Right cardiac atrium (tissue), 5 donors: ENCODE data around the gene RAB7A. TPM values are rescaled to one million over a fixed set of nuclear protein-coding genes. Genes with fewer than 3 reads are reported as not detected.
"Not testable (repeated sequence)": the region's sequence is repeated elsewhere in the genome, so short reads cannot be mapped to it uniquely, and the experiment has no call there.

Source experiments
- ATAC-seq, 2 donors: fragments of 200-7000 bp; cut with Tn5 transposase; one replicate each; pipeline versions ENCODE4 v1.8.0 to v1.9.1; 2020; ENCODE audit warnings: moderate library complexity in 2 of 2, mild to moderate bottlenecking in 1 of 2
- DNase-seq, 3 donors: peaks; one replicate each; pipeline ENCODE4 v3.0.0-alpha.2; 2020
- H3K27ac ChIP-seq: one replicate; pipeline ENCODE4 v1.5.1; 2013; ENCODE audit warnings: mild to moderate bottlenecking, low read length, control low read depth, moderate library complexity
- H3K27me3 ChIP-seq: one replicate; pipeline ENCODE4 v1.6.1; 2013; ENCODE audit not compliant: control insufficient read depth, insufficient read depth
- H3K4me1 ChIP-seq: one replicate; pipeline ENCODE4 v1.6.1; 2013; ENCODE audit warnings: low read length; ENCODE audit not compliant: control insufficient read depth, insufficient read depth
- H3K4me3 ChIP-seq: one replicate; pipeline ENCODE4 v1.5.1; 2013; ENCODE audit warnings: low read length, control low read depth
- H3K9me3 ChIP-seq: one replicate; pipeline ENCODE4 v1.6.1; 2013; ENCODE audit warnings: low read length; ENCODE audit not compliant: control insufficient read depth
- WGBS: extraction: QIAGEN DNeasy Blood & Tissue Kit; methylation state at CpG from one replicate; pipeline ENCODE4 v1.1.7; 2013; 5-methylcytosine and 5-hydroxymethylcytosine counted together
- intact Hi-C, 4 donors: fragments of 100-400 bp; cut with DNase I; formaldehyde crosslinking; loops; one replicate each; pipeline versions ENCODE4 v1.11.0 to v1.14.0; 2022 to 2023
- polyA plus RNA-seq: library from polyadenylated mRNA; stranded (reverse); fragments of 200-250 nt; gene quantifications from one replicate; pipeline ENCODE4 v1.2.3, GENCODE V29; 2013
- total RNA-seq, 4 donors: library from RNA; stranded (reverse); fragmentation: NEBNext Ultra II Directional; extraction: Animal tissue kit (Norgen Biotek cat#: 25700); gene quantifications; one replicate each; pipeline ENCODE4 v1.2.1, GENCODE V29; 2021
- donor health status: healthy with polysubstance abuse.
- donor health status: DM: no; HTN: yes; CAD: no.
- donor health status: DM: no; HTN: no; CAD: no.
- donor health status: DM: no; HTN: yes; CAD: no; lungs with severe emphysema.
- donor health status: DM: yes; HTN: yes; CAD: no.

The RAB7A gene
- total and polyA plus RNA-seq, 5 donors = 192 to 242 (median 234) TPM

DNA sequence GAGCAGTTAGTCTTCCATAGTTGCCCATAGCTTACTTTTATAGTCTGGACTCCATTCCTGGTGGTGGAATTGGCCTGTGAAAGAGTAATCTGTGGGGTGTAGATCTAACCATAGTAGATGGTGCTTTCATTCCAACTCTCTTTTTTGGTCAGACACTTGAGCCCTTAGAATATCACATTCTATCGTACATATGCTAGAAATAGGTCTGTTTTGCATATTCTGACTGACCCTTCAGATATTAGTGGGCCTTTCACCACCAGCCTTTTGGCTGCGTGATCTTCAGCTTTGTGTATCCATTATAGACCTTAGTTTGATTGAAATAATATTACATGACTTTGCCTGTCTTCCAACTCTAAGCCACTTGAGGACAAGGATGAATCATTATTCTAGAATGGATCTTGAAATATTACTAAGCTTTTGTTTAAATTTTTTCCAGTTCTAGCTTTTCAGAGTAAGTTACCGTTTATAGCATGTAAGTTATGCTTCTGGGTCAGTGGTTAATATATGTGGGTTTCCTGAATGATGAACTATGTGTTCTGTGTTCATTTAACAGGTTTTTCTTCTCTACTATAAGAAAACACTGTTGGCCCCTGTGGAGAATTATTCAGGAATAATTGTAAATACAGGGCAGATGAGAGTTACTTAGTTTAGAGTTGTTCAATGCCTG is 8.7 kb downstream of the RAB7A start:
- no peaks in the 10 kb centered on the region for H3K9me3 ChIP-seq
- ATAC-seq (no peak), DNase-seq (no peak)
- no peaks in the 10 kb centered on the region for H3K27me3 ChIP-seq
- H3K4me1 ChIP-seq = peaks cover 13% of the 10 kb centered on the region
- intact Hi-C loops = no loop called here
- WGBS = 81% methylated on average over 3 of the region's 3 CpGs
- H3K27ac ChIP-seq = no peak overlapping the region
- no peak overlapping the region for H3K4me3 ChIP-seq

- no peaks in the 10 kb centered on the region for H3K27me3 ChIP-seq
- no peaks in the 10 kb centered on the region for H3K9me3 ChIP-seq
- H3K4me1 ChIP-seq = peaks cover 13% of the 10 kb centered on the region
- no peak overlapping the region for H3K4me3 ChIP-seq
- no peak for DNase-seq
- peak overlapping the region; percentile 10 for H3K27ac ChIP-seq
- ATAC-seq = no peak
- intact Hi-C loops = no loop called here
Measured at GRCh38 chr3:128735287-128735686, 9.3 kb downstream of the RAB7A start.

- DNase-seq = no peak
- Histone ChIP-seq H3K4me1 (peaks cover 11% of the 10 kb centered on the region), H3K27me3 (no peaks in the 10 kb centered on the region), H3K4me3 (no peak overlapping the region), H3K27ac (no peak overlapping the region), H3K9me3 (no peaks in the 10 kb centered on the region)
- 53% methylated on average over 2 of the region's 2 CpGs for WGBS
- ATAC-seq = no peak
- intact Hi-C loops = no loop called here
Measured at GRCh38 chr3:128735884-128736283, 9.9 kb downstream of the RAB7A start.

- H3K4me1 ChIP-seq = peaks cover 8% of the 10 kb centered on the region
- DNase-seq (no peak), ATAC-seq (peak in 1 of 2 donors; percentile 45)
- 64% methylated on average over 3 of the region's 3 CpGs for WGBS
- intact Hi-C loops = no loop called here
- H3K27ac ChIP-seq = no peak overlapping the region
- H3K9me3 ChIP-seq = no peaks in the 10 kb centered on the region
- H3K4me3 ChIP-seq = no peak overlapping the region
- H3K27me3 ChIP-seq = no peaks in the 10 kb centered on the region
Measured at GRCh38 chr3:128736601-128737000, 10.6 kb downstream of the RAB7A start.

DNA sequence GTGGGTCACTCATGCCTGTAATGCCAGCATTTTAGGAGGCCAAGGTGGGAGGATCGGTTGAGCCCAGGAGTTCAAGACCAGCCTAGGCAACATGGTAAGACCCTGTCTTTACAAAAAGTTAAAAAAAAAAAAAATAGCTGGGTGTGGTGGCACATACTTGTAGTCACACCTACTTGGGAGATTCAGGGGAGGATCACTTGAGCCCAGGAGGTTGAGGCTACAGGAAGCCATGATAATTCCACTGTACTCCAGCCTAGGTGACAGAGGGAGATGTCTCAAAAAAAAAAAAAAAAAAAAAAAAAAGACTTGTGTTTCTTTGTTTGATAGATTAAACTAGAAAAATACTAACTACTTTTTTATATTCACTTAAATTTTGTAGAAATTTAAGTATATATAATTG is 14.6 kb downstream of the RAB7A start:
- no peaks in the 10 kb centered on the region for H3K9me3 ChIP-seq
- 95% methylated on average over 1 of the region's 1 CpG for WGBS
- intact Hi-C loops = no loop called here

DNA sequence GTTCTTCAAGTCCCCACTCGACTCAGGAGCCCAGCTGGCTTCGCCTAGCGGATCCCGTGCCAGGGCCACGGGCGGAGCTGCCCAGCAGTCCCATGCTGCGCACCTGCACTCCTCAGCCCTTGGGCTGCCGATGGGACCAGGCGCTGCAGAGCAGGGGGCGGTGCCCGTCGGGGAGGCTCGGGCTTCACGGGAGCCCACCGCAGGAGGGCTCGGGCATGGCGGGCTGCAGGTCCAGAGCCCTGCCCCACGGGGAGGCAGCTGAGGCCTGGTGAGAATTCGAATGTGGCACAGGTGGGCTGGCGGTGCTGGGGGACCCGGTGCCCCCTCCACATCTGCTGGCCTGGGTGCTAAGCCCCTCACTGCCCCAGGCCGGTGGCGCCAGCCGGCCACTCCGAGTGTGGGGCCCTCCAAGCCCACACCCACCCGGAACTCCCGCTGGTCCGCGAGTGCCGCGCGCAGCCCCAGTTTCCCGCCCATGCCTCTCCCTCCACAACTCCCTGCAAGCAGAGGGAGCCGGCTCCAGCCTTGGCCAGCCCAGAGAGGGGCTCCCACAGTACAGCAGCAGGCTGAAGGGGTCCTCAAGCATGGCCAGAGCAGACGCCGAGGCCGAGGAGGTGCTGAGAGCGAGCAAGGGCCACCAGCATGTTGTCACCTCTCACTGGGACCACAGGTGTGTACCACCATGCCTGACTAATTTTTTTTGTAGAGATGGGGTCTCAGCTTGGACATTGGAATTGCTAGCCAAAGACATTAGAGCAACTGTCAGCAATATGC is 17.0 kb downstream of the RAB7A start:
- WGBS = 98% methylated on average over 38 of the region's 38 CpGs
- H3K4me1 ChIP-seq = no peaks in the 10 kb centered on the region
- no peak overlapping the region for H3K27ac ChIP-seq
- peak in 2 of 3 donors; percentile 45 to 51 for DNase-seq
- H3K4me3 ChIP-seq = no peak overlapping the region
- no peaks in the 10 kb centered on the region for H3K9me3 ChIP-seq
- peak; percentile 31 to 55 for ATAC-seq
- intact Hi-C loops = no loop called here
- H3K27me3 ChIP-seq = no peaks in the 10 kb centered on the region

More for the DNA sequence above, 14.6 kb downstream of the RAB7A start:
- Histone ChIP-seq H3K27me3 (no peaks in the 10 kb centered on the region), H3K27ac (no peak overlapping the region), H3K4me3 (no peak overlapping the region), H3K4me1 (peaks cover 2% of the 10 kb centered on the region)
- no peak for ATAC-seq
- DNase-seq = no peak

GRCh38 chr3:128745742-128746141 is 19.8 kb downstream of the RAB7A start:
- intact Hi-C loops = no loop called here
- DNase-seq = no peak

DNA sequence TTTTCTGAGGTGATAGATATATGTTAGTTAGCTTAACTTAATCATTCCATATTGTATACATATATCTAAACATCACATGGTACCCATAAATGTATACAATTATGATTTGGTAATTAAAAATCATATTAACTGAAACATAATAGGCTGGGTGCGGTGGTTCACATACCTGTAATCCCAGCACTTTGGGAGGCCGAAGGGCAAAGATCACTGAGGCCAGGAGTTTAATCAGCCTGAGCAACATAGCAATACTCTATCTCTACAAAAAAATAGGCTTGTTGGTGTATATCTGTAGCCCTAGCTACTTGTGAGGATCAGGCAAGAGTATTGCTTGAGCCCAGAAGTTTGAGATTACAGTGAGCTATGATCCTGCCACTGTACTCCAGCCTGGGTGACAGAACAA is 20.9 kb downstream of the RAB7A start:
- ATAC-seq = no peak
- Histone ChIP-seq H3K27me3 (no peaks in the 10 kb centered on the region), H3K4me3 (no peak overlapping the region), H3K4me1 (peaks cover 15% of the 10 kb centered on the region), H3K9me3 (no peaks in the 10 kb centered on the region), H3K27ac (no peak overlapping the region)
- DNase-seq = no peak
- 98% methylated on average over 2 of the region's 2 CpGs for WGBS
- intact Hi-C loops = no loop called here

More at GRCh38 chr3:128745742-128746141, 19.8 kb downstream of the RAB7A start:
- ATAC-seq = no peak
- no peaks in the 10 kb centered on the region for H3K9me3 ChIP-seq
- peaks cover 14% of the 10 kb centered on the region for H3K4me1 ChIP-seq
- H3K27ac ChIP-seq = no peak overlapping the region
- no peaks in the 10 kb centered on the region for H3K27me3 ChIP-seq
- 92% methylated on average over 3 of the region's 3 CpGs for WGBS
- no peak overlapping the region for H3K4me3 ChIP-seq

DNA sequence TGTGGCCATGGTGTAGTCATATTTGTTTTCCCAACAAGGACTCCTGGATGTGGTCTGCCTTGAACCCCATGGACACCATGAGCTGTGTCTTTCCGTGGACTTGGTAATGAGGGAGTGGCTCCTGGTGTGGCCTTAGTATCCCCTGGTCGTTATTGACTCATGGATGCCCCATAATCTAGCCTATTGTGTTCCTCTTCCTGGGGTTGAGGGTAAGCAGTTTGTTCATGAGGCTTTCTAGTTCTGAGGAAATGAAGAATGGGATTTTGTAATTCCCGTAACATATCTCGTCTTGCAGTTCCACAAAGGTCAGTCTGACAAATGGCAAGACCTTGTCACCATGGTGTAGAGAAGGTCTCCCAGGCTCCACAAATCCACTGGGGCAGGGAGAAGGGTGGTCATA is 22.6 kb downstream of the RAB7A start:
- 80% methylated on average over 4 of the region's 4 CpGs for WGBS
- H3K4me3 ChIP-seq = no peak overlapping the region

DNA sequence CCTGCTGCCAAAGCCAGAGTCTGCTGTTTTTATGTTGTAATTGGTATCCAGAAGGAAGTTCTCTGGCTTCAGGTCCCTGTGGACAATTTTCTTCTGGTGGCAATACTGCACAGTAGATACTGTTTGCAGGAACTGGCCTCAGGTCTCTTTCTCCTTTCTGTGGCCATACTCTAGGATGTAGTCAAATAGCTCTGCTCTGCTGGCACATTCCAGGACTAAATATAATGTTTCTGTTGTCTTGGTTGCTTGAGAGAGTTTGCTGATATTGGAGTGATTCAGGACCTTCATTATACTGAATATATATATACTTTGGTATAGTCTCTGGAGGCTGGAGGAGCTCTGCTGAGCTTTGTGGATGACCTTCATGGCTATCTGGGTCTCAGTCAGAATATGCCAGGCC is 23.1 kb downstream of the RAB7A start:
- ATAC-seq = peak; percentile 14 to 31
- no peak overlapping the region for H3K4me3 ChIP-seq
- DNase-seq = no peak

More for the DNA sequence above, 22.6 kb downstream of the RAB7A start:
- H3K27me3 ChIP-seq = no peaks in the 10 kb centered on the region
- H3K9me3 ChIP-seq = no peaks in the 10 kb centered on the region
- H3K4me1 ChIP-seq = peaks cover 15% of the 10 kb centered on the region
- no peak for DNase-seq
- peak; percentile 22 to 78 for ATAC-seq
- H3K27ac ChIP-seq = peak overlapping the region; percentile 13
- intact Hi-C loops = no loop called here

GRCh38 chr3:128749561-128749960 is 23.6 kb downstream of the RAB7A start:
- H3K27me3 ChIP-seq, intact Hi-C loops, H3K9me3 ChIP-seq, ATAC-seq, DNase-seq, H3K4me3 ChIP-seq, H3K27ac ChIP-seq: not testable (repeated sequence)
- peaks cover 17% of the 10 kb centered on the region for H3K4me1 ChIP-seq
- WGBS = 94% methylated on average over 5 of the region's 5 CpGs

More for the DNA sequence above, 23.1 kb downstream of the RAB7A start:
- H3K4me1 ChIP-seq = peaks cover 17% of the 10 kb centered on the region
- H3K9me3 ChIP-seq = no peaks in the 10 kb centered on the region
- intact Hi-C loops = no loop called here
- H3K27me3 ChIP-seq = no peaks in the 10 kb centered on the region
- H3K27ac ChIP-seq = peak overlapping the region; percentile 13
